ENCODE data around the gene KRT2. TPM values are rescaled to one million over a fixed set of nuclear protein-coding genes. Genes with fewer than 3 reads are reported as not detected.

KRT2 gene
- total and polyA plus RNA-seq, 2 of the 8 experiments (the other 6 are each of a cell fraction or from before 2014, with no cell fraction given), result not detected

DNA sequence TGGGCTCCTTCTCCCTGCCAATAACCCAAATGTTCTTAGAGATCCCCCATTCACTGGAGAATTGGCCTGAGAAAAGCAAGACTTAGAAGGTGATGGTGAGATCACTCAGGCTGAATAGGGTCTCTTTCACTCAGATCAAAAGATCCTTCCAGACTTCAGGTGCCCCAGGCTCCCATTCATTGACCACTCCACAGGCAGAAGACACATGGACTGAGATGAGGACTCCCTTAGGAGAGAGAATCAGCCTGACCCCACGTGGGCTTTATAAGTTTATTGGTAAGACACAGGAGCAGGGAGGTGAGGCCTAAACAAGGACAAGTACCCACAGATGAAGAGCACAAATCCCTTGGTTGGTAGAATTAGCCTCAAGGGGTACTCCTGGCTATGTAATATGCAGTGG lies 44.7 kb downstream of the KRT2 start:
- no peaks in the 10 kb centered on the region for H3K79me1 ChIP-seq (ENCODE audit: low read depth, low read length)
- WGBS, 2 experiments (ENCODE audit: extremely low coverage in 1 of 2, insufficient coverage in 1 of 2, insufficient read length in 1 of 2, insufficient replicate concordance in 2 of 2, low coverage in 1 of 2, low lambda C conversion rate in 2 of 2, missing lambda C conversion rate in 1 of 2), result 61% methylated on average over 1 of the region's 1 CpG; no CpG with 5 or more reads in 1 of the 2 experiments
- H3K4me3 ChIP-seq (ENCODE audit: extremely low read depth in 1 of 4, insufficient read depth in 2 of 4, low read depth in 3 of 4, low read length in 4 of 4), result no peak overlapping the region
- H4K5ac ChIP-seq (ENCODE audit: insufficient read length, low read depth, low read length), result no peak overlapping the region
- H2BK12ac ChIP-seq (ENCODE audit: low read depth, low read length), result no peak overlapping the region
- H3K14ac ChIP-seq (ENCODE audit: insufficient read length), result no peak overlapping the region
- no peak overlapping the region for H3K18ac ChIP-seq (ENCODE audit: extremely low read depth, low read length)
- POLR2A ChIA-PET (ENCODE audit: partially characterized antibody), result no interaction called here
- no peak overlapping the region for H3K4me2 ChIP-seq (ENCODE audit: insufficient read depth in 1 of 2, low read depth in 2 of 2, low read length in 2 of 2)
- no peak overlapping the region for H2BK20ac ChIP-seq (ENCODE audit: low read length)
- CTCF ChIA-PET (ENCODE audit: partially characterized antibody), result interaction anchor here (1.1 kb wide), 2 partner anchors 259 to 263 kb away, joined by 3 to 4 read pairs; no protein-coding TSS in a partner anchor
- H4K20me1 ChIP-seq (replicated peaks in 1 of 2; ENCODE audit: control insufficient read depth in 1 of 2, insufficient read depth in 2 of 2, low read length in 2 of 2), result no peaks in the 10 kb centered on the region
- H3K23ac ChIP-seq (ENCODE audit: insufficient read length), result no peak overlapping the region
- no peak overlapping the region for H3K56ac ChIP-seq (replicated peaks; ENCODE audit: insufficient read length, low read depth, low read length)
- no peak overlapping the region for H3K9ac ChIP-seq (replicated peaks in 1 of 4; ENCODE audit: extremely low read depth in 1 of 4, low read depth in 3 of 4, low read length in 3 of 4)
- TF ChIP-seq NANOG (IDR thresholded peaks at IDR 0.05; ENCODE audit: insufficient read depth, low read depth, low read length, poor library complexity, severe bottlenecking) (no peak), EZH2 (IDR thresholded peaks at IDR 0.05; ENCODE audit: low read depth, low read length, severe bottlenecking) (no peak), SIN3A (conservative IDR thresholded peaks at IDR 0.05 in 1 of 2, IDR thresholded peaks at IDR 0.05 in 1 of 2; ENCODE audit: low read depth in 1 of 2, low read length in 2 of 2) (no peak)
- no peaks in the 10 kb centered on the region; the same call in 1 of the 2 replicates for H3K23me2 ChIP-seq (ENCODE audit: low read depth, low read length)
- H3K79me2 ChIP-seq (ENCODE audit: control insufficient read depth in 1 of 2, insufficient read depth in 2 of 2, low read length in 2 of 2), result no peaks in the 10 kb centered on the region
- no peak overlapping the region for H2BK15ac ChIP-seq (ENCODE audit: low read length)
- H2AK5ac ChIP-seq (ENCODE audit: low read depth, low read length), result no peak overlapping the region
- no peak overlapping the region for H4K8ac ChIP-seq (ENCODE audit: extremely low read depth, insufficient read depth, low read length)
- H2BK5ac ChIP-seq (ENCODE audit: low read depth, low read length), result no peak overlapping the region
- no peak overlapping the region for H3K27ac ChIP-seq (ENCODE audit: low read depth, low read length)
- H3K4ac ChIP-seq (replicated peaks; ENCODE audit: insufficient read length, low read depth, low read length), result no peak overlapping the region
- no peak overlapping the region for H2AFZ ChIP-seq (ENCODE audit: low read length)
- no peaks in the 10 kb centered on the region for H3K36me3 ChIP-seq (ENCODE audit: control insufficient read depth in 2 of 4, insufficient read depth in 4 of 4, low read length in 3 of 4)
- FAIRE-seq (no peak), DNase-seq (ENCODE audit: low read depth in 1 of 2, low spot score in 2 of 2) (peak in 1 of 2 experiments; percentile 20)
- no peak overlapping the region for H4K91ac ChIP-seq (replicated peaks; ENCODE audit: insufficient read length, low read length)
- no peak overlapping the region for H2BK120ac ChIP-seq (replicated peaks; ENCODE audit: low read depth, low read length)
- H3K27me3 ChIP-seq (replicated peaks in 1 of 4; ENCODE audit: control insufficient read depth in 3 of 4, extremely low read depth in 1 of 4, insufficient read depth in 3 of 4, low read length in 3 of 4), result no peaks in the 10 kb centered on the region; a peak in 1 of 7 replicates
- no peaks in the 10 kb centered on the region for H3K9me3 ChIP-seq (ENCODE audit: insufficient read depth in 2 of 2, low read depth in 1 of 2, low read length in 1 of 2)
- peaks cover 0 to 3% (median 0%) of the 10 kb centered on the region in 4 experiments; a peak in 1 of 7 replicates for H3K4me1 ChIP-seq (replicated peaks in 1 of 4; ENCODE audit: control insufficient read depth in 3 of 4, insufficient read depth in 4 of 4, low read length in 3 of 4)
